EH (cell line): ENCODE data around the gene SSH2.

Experiments
- DNase-seq: peaks from one replicate; pipeline ENCODE4 v3.0.0-alpha.2; 2015; ENCODE audit warnings: low read depth

The SSH2 gene

GRCh38 chr17:29576214-29577000 is 353.6 kb downstream of the SSH2 start:
- DNase-seq, result no peak
